GM10266 (cell line): Measurements from ENCODE around the gene ERCC6L2.
A peak's percentile ranks its signal among the peaks of the same experiment; 100 is the strongest.

Experiments
- DNase-seq: peaks from one replicate; pipeline ENCODE4 v3.0.0; 2012; ENCODE audit errors: extremely low spot score
- TF ChIP-seq, protein P1 (sequence below): IDR thresholded peaks from 2 replicates; pipeline ENCODE4 v1.5.1; 2012; ENCODE audit warnings: mild to moderate bottlenecking, low read depth; ENCODE audit not compliant: control insufficient read depth, insufficient read depth; ENCODE audit errors: missing control alignments

The ERCC6L2 gene, protein sequence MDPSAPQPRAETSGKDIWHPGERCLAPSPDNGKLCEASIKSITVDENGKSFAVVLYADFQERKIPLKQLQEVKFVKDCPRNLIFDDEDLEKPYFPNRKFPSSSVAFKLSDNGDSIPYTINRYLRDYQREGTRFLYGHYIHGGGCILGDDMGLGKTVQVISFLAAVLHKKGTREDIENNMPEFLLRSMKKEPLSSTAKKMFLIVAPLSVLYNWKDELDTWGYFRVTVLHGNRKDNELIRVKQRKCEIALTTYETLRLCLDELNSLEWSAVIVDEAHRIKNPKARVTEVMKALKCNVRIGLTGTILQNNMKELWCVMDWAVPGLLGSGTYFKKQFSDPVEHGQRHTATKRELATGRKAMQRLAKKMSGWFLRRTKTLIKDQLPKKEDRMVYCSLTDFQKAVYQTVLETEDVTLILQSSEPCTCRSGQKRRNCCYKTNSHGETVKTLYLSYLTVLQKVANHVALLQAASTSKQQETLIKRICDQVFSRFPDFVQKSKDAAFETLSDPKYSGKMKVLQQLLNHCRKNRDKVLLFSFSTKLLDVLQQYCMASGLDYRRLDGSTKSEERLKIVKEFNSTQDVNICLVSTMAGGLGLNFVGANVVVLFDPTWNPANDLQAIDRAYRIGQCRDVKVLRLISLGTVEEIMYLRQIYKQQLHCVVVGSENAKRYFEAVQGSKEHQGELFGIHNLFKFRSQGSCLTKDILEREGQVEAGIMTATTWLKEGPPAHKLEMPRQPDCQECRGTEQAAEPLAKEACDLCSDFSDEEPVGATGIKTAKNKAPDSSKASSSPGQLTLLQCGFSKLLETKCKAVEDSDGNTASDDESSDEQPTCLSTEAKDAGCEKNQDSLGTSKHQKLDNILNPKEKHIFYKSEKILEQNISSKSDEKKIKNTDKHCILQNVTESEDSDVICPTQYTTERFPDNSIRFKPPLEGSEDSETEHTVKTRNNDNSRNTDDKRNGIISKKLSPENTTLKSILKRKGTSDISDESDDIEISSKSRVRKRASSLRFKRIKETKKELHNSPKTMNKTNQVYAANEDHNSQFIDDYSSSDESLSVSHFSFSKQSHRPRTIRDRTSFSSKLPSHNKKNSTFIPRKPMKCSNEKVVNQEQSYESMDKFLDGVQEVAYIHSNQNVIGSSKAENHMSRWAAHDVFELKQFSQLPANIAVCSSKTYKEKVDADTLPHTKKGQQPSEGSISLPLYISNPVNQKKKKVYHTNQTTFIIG (N-terminal part only)

DNA sequence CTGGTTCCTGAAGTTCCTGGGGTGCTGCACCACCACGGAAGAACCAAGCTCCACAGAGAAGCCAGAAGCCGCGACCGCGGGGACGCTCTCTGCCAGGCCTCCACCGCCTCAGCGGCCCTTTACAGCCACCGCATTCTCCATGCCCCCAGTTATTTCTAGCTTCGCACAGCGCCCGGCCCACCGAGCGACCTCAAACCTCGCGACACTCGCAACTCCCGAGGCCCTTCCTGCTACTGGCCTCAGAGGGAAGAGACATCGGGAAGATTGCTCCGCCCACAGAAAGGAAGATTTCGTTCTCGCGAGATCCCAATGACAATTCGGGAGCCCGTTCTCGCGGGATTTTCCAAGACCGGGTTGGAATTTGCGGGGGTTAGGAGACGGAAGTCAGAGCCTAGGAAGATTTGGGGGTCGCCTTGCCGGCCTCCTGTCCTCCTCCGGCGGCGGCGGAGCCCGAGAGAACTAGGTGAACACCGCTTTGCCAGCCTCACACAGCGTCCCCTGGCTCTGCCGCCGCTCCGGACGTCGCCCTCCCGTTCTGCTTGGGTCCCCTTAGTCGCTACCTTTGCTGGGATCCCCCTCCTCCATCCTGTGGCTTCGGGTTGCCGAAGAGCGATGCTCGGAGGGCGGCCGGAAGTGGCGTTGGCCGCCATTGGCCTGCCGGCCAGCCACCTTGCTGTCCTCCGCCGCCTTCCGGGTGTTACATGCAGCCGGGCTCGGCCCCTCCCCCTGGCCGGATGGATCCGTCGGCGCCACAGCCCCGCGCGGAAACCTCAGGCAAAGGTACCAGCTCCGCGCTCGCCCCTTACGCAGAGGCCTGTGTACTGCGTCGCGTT, at the start of gene ERCC6L2:
TSS of gene ERCC6L2 (plus strand) at position 387 of the 833 bp plus-strand sequence. CDS start at position 735, 348 bp downstream.
- DNase-seq: peak; percentile 85
- TF ChIP-seq, protein P1, sequence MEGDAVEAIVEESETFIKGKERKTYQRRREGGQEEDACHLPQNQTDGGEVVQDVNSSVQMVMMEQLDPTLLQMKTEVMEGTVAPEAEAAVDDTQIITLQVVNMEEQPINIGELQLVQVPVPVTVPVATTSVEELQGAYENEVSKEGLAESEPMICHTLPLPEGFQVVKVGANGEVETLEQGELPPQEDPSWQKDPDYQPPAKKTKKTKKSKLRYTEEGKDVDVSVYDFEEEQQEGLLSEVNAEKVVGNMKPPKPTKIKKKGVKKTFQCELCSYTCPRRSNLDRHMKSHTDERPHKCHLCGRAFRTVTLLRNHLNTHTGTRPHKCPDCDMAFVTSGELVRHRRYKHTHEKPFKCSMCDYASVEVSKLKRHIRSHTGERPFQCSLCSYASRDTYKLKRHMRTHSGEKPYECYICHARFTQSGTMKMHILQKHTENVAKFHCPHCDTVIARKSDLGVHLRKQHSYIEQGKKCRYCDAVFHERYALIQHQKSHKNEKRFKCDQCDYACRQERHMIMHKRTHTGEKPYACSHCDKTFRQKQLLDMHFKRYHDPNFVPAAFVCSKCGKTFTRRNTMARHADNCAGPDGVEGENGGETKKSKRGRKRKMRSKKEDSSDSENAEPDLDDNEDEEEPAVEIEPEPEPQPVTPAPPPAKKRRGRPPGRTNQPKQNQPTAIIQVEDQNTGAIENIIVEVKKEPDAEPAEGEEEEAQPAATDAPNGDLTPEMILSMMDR: no peak

DNA sequence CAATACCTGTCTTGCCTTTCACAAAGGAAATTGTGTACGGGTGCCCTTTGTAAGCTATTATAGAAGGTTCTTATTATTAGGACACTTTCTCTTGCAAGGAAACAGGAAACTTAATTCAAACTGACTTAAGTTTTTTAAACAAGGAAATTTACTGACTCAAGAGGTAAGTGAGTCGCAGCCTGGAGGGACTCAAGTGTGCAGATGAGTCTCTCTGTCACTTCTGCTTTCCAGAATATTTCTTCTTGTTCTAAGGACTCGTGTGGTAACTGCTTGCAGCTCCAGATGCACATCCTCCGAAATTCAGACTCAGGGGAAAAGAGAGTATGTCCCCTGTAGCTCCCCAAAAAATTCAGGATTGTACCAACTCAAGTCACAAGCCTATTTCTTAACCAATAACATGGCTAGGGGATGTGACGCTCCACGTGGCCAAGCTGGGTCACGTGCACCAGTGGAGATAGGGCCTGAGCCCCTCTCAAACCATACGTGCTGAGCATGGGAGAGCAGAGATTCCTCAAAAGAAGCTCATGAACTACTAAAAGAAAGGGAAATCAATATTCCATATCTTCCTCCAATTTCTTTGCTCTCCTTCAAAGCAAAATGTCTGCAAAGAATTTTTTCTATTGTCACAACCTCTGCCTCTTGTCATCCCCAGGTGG, 49.2 kb upstream of the ERCC6L2 start:
- DNase-seq: no peak
- TF ChIP-seq, protein P1: no peak

DNA sequence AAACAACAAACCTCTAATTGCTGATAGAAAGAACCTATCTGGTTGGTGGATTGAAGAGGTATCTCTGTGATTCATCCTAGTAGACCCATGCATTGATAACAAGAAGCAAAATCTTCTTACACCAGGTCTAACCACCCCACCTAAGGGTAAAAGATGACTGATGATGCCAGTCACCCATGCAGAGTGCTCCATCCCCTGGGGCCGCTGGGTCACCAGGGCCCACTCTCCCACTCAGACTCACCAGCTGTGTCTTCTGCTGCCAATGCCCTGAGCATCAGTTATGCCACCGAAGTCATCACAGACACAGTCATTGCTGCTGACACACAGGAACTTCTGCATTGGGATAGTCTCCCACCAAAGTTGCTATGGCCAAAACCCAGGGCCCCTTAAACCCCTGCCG, 44.7 kb upstream of the ERCC6L2 start:
- TF ChIP-seq, protein P1: no peak
- DNase-seq: no peak

DNA sequence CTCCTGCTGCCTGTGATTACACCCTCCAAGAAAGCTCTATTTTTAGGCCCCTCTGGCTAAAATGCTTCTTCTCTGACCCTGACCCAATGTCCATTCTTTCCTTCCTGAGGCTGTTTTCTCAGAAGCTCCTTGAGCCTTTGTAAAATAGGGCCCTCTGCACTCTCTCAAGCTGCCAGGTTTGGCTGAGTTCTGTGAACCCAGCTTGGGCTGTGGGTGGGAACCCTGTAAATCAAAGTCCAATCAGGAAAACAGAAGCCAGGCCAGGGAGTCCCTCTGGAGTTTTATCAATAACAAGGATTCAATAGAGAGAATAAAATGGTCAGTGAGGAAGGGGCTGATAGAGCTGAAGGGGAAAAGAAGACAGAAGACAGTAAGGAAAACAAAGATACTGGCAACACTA, 43.7 kb upstream of the ERCC6L2 start:
- TF ChIP-seq, protein P1: no peak
- DNase-seq: no peak

DNA sequence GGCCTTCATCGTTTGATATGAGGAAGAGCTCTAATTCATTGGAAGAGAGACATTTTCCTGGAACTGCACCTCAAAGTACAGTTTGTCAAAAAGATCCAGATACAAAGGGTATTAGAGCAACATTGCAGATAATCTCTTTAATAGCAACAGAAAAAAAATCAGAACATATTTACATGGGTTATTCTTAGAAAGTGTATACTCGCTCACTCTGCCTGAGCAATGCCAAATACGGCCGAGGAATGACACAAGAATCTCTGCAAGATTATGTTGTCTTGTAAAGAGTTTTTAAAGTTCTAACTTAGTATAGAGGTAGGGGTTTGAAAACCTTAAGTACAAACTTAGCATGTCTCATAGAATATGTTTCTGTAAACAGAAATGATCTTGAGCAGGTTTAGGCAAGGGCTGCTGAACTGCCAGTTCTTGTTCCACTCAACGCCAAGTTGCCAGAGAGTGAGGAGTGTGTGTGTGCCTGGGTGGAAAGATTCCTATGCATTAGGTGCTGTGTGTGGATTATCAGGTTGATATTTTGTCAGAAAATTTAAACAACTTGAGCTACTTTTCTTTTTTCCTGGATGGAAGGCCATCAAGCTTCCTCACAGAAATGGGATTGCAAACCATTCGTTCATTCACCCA, 41.8 kb upstream of the ERCC6L2 start:
- no peak for DNase-seq
- TF ChIP-seq, protein P1: no peak
